HepG2 (cell line): Measurements from ENCODE around the gene REM2. TPM values are rescaled to one million over a fixed set of nuclear protein-coding genes. Genes with fewer than 3 reads are reported as not detected.
A peak's percentile ranks its signal among the peaks of the same experiment; 100 is the strongest.

Source experiments
- ARID5B ChIP-seq: IDR thresholded peaks from 2 replicates; pipeline ENCODE4 v1.4.0; 2020; ENCODE audit warnings: mild to moderate bottlenecking, missing genetic modification reagents
- ARNTL ChIP-seq: sonication (generic); formaldehyde crosslinking; IDR thresholded peaks from 2 replicates; pipeline ENCODE4 v1.4.0; 2020; ENCODE audit warnings: mild to moderate bottlenecking, missing genetic modification reagents
- DRAP1 ChIP-seq: IDR thresholded peaks from 2 replicates; pipeline ENCODE4 v1.6.1; 2016; ENCODE audit warnings: missing genetic modification reagents, missing compliant biosample characterization
- FOXM1 ChIP-seq: sonication (generic); formaldehyde crosslinking; IDR thresholded peaks from 2 replicates; pipeline ENCODE4 v1.5.0; 2020; ENCODE audit warnings: missing genetic modification reagents
- HMG20A ChIP-seq: IDR thresholded peaks from 2 replicates; pipeline ENCODE4 v1.6.1; 2016; ENCODE audit warnings: borderline replicate concordance
- MIXL1 ChIP-seq: IDR thresholded peaks from 2 replicates; pipeline ENCODE4 v1.6.1; 2016
- SMAD9 ChIP-seq: sonication (generic); formaldehyde crosslinking; IDR thresholded peaks from 2 replicates; pipeline ENCODE4 v1.5.1; 2020; ENCODE audit warnings: mild to moderate bottlenecking, missing genetic modification reagents
- SNAI1 ChIP-seq: sonication (generic); formaldehyde crosslinking; IDR thresholded peaks from 2 replicates; pipeline ENCODE4 v1.5.0; 2020; ENCODE audit warnings: mild to moderate bottlenecking, missing genetic modification reagents, borderline replicate concordance
- TBL1XR1 ChIP-seq: fragments of 150-350 bp; IDR thresholded peaks from 2 replicates; pipeline ENCODE4 v1.6.1; 2014; ENCODE audit warnings: borderline replicate concordance, low read length; ENCODE audit not compliant: partially characterized antibody
- TOE1 ChIP-seq: sonication (generic); formaldehyde crosslinking; IDR thresholded peaks from 2 replicates; pipeline ENCODE4 v1.4.0; 2020; ENCODE audit warnings: mild to moderate bottlenecking, missing genetic modification reagents
- TOPORS ChIP-seq: sonication (generic); formaldehyde crosslinking; IDR thresholded peaks from 2 replicates; pipeline ENCODE4 v1.8.0; 2023; ENCODE audit warnings: mild to moderate bottlenecking, missing genetic modification reagents
- U2AF1 ChIP-seq: fragments of 200-400 bp; formaldehyde crosslinking; optimal IDR thresholded peaks from 2 replicates; pipeline ENCODE3; 2017; ENCODE audit warnings: mild to moderate bottlenecking, low read depth, low read length
- XBP1 ChIP-seq: sonication (generic); formaldehyde crosslinking; IDR thresholded peaks from 2 replicates; pipeline ENCODE4 v1.5.0; 2020; ENCODE audit warnings: missing genetic modification reagents
- ZBTB1 ChIP-seq: sonication (generic); formaldehyde crosslinking; IDR thresholded peaks from 2 replicates; pipeline ENCODE4 v1.4.0; 2020; ENCODE audit warnings: missing genetic modification reagents, borderline replicate concordance
- ZNF101 ChIP-seq: sonication (generic); formaldehyde crosslinking; IDR thresholded peaks from 2 replicates; pipeline ENCODE4 v1.4.0; 2020; ENCODE audit warnings: mild to moderate bottlenecking, low read depth, missing genetic modification reagents, borderline replicate concordance
- ZNF737 ChIP-seq: sonication (generic); formaldehyde crosslinking; IDR thresholded peaks from 2 replicates; pipeline ENCODE4 v1.5.0; 2020; ENCODE audit warnings: missing genetic modification reagents, mild to moderate bottlenecking, borderline replicate concordance
- polyA plus RNA-seq, 8 experiments: library from polyadenylated mRNA; depleted of rRNA in 3 of 8; stranded (reverse) in 7 of 8; unstranded in 1 of 8; fragments of >200 nt; fragmentation: Illumina TruSeq in 4 of 8; extraction: Trizol in 4 of 8; gene quantifications; 2 replicates each; pipeline versions ENCODE4 v1.2.1 to v1.2.3, GENCODE V29; 2011 to 2016; ENCODE audit warnings: low read depth in 4 of 8, missing spikeins in 1 of 8, mixed read lengths in 1 of 8; ENCODE audit not compliant: insufficient read depth in 1 of 8
- total RNA-seq, 5 experiments: library from RNA; depleted of rRNA; stranded (reverse); fragments of >200 nt; fragmentation: Illumina TruSeq; extraction: Trizol; gene quantifications; 2 replicates each; pipeline ENCODE4 v1.2.3, GENCODE V29; 2016; ENCODE audit warnings: low read depth in 1 of 5
- TF ChIP-seq, protein P1 (sequence below): sonication (generic); formaldehyde crosslinking; IDR thresholded peaks from 2 replicates; pipeline ENCODE4 v1.4.0; 2020; ENCODE audit warnings: mild to moderate bottlenecking, low read depth, missing genetic modification reagents
- TF ChIP-seq, protein P2 (sequence below): sonication (generic); formaldehyde crosslinking; IDR thresholded peaks from 2 replicates; pipeline ENCODE4 v1.8.1; 2023; ENCODE audit warnings: mild to moderate bottlenecking, inconsistent platforms, moderate library complexity, missing genetic modification reagents, borderline replicate concordance
- TF ChIP-seq, protein P3 (sequence below): sonication (generic); formaldehyde crosslinking; IDR thresholded peaks from 2 replicates; pipeline ENCODE4 v1.5.1; 2020; ENCODE audit warnings: mild to moderate bottlenecking, missing genetic modification reagents, borderline replicate concordance
- TF ChIP-seq, protein P4 (sequence below): sonication (generic); formaldehyde crosslinking; IDR thresholded peaks from 2 replicates; pipeline ENCODE4 v1.9.0; 2021; ENCODE audit warnings: missing genetic modification reagents, mild to moderate bottlenecking, borderline replicate concordance

REM2 gene
- total and polyA plus RNA-seq, 2 of the 13 experiments (the other 11 are each of a cell fraction or from before 2014, with no cell fraction given) = 0.20 TPM; not detected in 1

GRCh38 chr14:22929104-22929960 lies 46.3 kb downstream of the REM2 start, which contains the start of gene PRMT5 (continued):
- TF ChIP-seq, protein P1, sequence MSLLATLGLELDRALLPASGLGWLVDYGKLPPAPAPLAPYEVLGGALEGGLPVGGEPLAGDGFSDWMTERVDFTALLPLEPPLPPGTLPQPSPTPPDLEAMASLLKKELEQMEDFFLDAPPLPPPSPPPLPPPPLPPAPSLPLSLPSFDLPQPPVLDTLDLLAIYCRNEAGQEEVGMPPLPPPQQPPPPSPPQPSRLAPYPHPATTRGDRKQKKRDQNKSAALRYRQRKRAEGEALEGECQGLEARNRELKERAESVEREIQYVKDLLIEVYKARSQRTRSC (CRISPR knock-in tag) = peak; percentile 67; the same call in 1 of the 2 replicates
- TF ChIP-seq TOPORS (CRISPR knock-in tag) (peak; percentile 99), TOE1 (CRISPR knock-in tag) (peak; percentile 98), FOXM1 (CRISPR knock-in tag) (peak; percentile 85; the same call in 1 of the 2 replicates), ARID5B (CRISPR knock-in tag) (peak; percentile 92), ARNTL (CRISPR knock-in tag) (peak; percentile 32), SMAD9 (peak; percentile 94; the same call in 1 of the 2 replicates), U2AF1 (peak; percentile 98), MIXL1 (CRISPR knock-in tag) (peak; percentile 92), SNAI1 (CRISPR knock-in tag) (no peak; the same call in 1 of the 2 replicates), HMG20A (CRISPR knock-in tag) (peak; percentile 42; the same call in 1 of the 2 replicates), XBP1 (CRISPR knock-in tag) (peak; percentile 93), ZBTB1 (CRISPR knock-in tag) (peak; percentile 93; the same call in 1 of the 2 replicates), TBL1XR1 (peak; percentile 97), ZNF101 (peak; percentile 64; the same call in 1 of the 2 replicates), ZNF737 (peak; percentile 85; the same call in 1 of the 2 replicates), DRAP1 (peak; percentile 97)
- TF ChIP-seq, protein P2, sequence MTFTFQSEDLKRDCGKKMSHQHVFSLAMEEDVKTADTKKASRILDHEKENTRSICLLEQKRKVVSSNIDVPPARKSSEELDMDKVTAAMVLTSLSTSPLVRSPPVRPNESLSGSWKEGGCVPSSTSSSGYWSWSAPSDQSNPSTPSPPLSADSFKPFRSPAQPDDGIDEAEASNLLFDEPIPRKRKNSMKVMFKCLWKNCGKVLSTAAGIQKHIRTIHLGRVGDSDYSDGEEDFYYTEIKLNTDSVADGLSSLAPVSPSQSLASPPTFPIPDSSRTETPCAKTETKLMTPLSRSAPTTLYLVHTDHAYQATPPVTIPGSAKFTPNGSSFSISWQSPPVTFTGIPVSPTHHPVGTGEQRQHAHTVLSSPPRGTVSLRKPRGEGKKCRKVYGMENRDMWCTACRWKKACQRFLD = peak; percentile 98
- TF ChIP-seq, protein P3, sequence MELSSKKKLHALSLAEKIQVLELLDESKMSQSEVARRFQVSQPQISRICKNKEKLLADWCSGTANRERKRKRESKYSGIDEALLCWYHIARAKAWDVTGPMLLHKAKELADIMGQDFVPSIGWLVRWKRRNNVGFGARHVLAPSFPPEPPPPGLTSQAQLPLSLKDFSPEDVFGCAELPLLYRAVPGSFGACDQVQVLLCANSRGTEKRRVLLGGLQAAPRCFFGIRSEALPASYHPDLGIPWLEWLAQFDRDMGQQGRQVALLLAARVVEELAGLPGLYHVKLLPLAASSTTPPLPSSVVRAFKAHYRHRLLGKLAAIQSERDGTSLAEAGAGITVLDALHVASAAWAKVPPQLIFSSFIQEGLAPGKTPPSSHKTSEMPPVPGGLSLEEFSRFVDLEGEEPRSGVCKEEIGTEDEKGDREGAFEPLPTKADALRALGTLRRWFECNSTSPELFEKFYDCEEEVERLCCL (CRISPR knock-in tag) = peak; percentile 96; the same call in 1 of the 2 replicates
- TF ChIP-seq, protein P4, sequence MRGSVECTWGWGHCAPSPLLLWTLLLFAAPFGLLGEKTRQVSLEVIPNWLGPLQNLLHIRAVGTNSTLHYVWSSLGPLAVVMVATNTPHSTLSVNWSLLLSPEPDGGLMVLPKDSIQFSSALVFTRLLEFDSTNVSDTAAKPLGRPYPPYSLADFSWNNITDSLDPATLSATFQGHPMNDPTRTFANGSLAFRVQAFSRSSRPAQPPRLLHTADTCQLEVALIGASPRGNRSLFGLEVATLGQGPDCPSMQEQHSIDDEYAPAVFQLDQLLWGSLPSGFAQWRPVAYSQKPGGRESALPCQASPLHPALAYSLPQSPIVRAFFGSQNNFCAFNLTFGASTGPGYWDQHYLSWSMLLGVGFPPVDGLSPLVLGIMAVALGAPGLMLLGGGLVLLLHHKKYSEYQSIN (CRISPR knock-in tag) = no peak
